Stimulated activated CD8-positive, alpha-beta memory T cell treated with anti-CD3 and anti-CD28 coated beads, Interleukin-12 subunit alpha, Interleukin-12 subunit beta, amount 100 ng/mL, for 24 hours (primary cell): Measurements from ENCODE around the gene EIF4E2.

Experiments
- DNase-seq: peaks from one replicate; pipeline ENCODE4 v3.0.0-alpha.2; 2020; ENCODE audit errors: extremely low read depth

Gene EIF4E2

DNA sequence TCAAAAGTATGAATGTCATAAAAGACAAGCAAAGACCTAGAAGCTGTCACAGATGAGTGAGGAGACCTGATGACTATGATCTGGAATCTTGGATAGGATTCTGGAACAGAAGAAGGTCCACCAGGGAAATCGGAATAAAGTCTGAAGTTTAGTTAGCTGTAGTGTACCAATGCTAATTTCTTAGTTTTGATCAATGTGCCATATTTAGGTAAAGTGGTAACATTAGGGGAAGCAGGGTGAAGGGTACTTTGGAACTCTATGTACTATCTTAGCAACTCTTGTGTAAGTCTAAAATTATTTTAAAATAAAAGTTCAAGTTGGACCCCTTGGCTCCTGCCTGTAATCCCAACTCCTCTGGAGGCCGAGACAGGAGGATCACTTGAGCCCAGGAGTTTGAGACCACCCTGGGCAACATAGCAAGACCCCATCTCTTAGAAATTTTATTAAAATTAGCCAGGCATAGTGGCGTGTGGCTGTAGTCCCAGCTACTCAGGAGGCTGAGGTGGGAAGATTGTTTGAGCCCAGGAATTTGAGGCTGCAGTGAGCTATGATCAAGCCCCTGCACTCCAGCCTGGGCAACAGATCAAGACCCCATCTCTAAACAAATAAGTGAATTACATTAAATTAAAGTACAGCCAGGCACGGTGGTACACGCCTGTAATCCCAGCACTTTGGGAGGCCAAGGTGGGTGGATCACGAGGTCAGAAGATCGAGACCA lies 47.0 kb downstream of the EIF4E2 start:
- no peak for DNase-seq

DNA sequence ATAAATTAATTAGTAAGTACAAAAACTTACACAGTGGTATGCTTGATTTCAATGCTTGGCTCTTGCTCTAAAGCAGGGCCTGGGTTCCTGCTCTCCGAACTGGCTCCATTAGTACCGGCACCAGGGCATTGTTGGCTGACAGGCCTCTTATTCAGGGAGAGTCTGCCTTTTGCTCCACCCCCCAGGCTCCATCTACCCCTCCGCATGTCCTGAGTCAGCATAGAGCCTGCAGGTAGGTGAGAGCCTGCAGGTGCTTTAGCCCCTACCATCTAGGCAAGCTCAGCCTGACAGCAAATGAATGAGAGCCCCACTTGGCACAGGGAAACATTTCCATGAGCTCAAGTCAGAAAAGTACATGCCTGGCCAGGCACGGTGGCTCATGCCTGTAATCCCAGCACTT lies 47.8 kb downstream of the EIF4E2 start:
- DNase-seq = no peak

DNA sequence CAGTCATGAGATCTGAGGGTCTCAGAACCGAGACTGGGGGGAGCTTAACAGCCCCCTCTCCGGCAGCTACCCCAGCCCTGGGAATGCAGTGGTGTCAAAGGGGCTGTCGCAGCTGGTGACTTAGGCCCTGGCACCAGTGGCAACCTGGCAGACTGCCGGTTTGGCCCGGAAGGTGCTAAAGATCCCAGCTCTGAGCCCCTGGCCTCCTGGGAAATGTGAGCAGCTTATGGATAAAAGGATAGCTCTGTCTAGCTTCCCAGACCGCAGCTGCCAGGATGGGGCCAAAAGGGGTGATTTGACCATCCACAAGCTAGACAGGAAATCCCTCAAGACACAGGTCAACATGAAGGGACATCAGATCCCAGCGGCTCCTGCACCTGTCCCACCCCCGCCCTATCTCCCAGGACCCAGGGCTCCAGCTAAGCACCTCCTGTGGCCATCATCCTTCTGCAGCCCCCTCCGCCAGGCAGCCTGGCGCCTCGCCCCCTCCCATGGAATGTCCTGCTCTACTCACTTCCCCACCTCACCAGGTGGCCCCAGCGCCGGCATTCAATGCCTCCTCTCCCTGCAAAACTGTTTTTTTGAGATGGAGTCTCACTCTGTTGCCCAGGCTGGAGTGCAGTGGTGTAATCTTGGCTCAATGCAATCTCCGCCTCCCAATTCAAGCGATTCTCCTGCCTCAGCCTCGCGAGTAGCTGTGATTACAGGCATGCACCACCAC lies 49.7 kb downstream of the EIF4E2 start:
- no peak for DNase-seq

DNA sequence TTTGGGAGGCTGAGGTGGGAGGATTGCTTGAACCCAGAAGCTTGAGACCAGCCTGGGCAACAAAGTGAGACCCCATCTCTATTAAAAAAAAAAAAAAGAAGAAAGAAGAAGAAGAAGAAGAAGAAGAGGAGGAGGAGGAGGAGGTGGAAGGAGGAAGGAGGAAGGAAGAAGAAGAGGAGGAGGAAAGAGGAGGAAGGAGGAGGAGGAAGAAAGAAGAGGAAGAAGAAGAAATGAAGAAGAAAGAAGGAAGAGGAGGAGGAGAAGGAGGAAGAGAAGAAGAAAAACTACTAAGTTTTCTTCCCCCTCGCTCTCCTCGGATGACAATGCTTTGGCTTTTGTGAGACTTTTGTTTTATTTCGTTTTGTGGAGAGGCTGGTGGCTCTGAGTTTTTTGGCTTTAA lies 52.8 kb downstream of the EIF4E2 start:
- DNase-seq = no peak

DNA sequence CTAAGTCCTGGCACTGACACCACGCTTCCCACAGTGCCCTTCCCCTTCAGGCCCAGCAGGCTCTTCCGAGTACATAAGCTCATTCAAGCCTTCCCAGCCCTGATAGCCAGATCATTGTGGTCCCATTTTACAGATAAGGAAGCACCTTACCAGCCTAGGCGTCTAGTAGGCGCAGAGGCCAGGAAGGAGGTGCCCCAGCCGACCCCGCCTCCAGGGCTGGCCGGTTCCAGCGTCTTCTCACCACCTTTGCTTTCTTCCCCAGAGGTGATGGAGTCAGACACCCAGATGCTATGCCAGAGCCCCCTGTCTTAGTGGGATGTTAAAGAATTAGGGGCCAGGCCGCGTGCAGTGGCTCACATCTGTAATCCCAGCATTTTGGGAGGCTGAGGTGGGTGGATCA lies 54.0 kb downstream of the EIF4E2 start:
- DNase-seq = no peak

- no peak for DNase-seq
These were observed 56.5 kb downstream of the EIF4E2 start for GRCh38 chr2:232607011-232607410.

GRCh38 chr2:232609607-232610006 lies 59.1 kb downstream of the EIF4E2 start:
- no peak for DNase-seq

DNA sequence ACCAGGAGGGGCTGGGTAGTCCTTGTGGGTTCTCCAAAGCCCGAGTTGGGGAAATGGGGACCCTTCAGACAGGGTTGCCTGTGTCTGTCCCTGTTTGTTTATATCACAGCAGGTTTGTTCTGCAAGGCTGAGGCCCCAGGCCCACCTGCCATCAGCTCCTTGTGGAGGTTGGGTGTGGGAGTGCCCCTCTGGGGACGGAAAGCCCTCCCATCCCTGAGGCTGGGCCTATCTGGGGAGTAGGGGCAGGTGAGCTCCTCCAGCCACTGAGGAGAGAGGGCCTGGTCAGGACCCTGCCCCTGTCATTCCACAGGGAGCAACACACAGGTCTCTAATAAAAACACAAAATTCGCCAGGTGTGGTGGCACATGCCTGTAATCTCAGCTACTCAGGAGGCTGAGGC lies 59.6 kb downstream of the EIF4E2 start:
- no peak for DNase-seq

DNA sequence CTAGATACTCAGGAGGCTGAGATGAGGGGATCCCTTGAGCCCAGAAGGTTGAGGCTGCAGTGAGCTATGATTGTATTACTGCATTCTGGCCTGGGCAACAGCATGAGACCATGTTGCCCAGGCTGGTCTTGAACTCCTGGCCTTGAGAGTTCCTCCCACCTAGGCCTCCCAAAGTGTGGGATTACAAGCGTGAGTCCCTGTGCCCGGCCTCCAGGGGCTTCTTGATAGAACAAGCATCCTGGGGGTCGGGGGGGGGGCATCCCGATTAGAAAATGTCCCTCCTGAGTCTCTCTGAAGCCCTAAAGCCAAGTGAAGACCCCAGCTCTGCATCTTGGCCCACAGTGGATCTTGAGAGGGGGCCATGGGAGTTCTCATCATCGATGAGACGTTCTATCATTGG lies 60.6 kb downstream of the EIF4E2 start:
- DNase-seq = no peak

- DNase-seq = peak; percentile 39
These were observed 61.2 kb downstream of the EIF4E2 start for GRCh38 chr2:232611559-232612218.

GRCh38 chr2:232613538-232614134 lies 63.1 kb downstream of the EIF4E2 start:
- DNase-seq = no peak

GRCh38 chr2:232615339-232615738 lies 64.8 kb downstream of the EIF4E2 start:
- DNase-seq = no peak
